RWPE2 (cell line): ENCODE data around the gene DDI2.
A peak's percentile ranks its signal among the peaks of the same experiment; 100 is the strongest.

Experiments used
- ATAC-seq: fragments of 200-7000 bp; cut with Tn5 transposase; 3 replicates; pipeline ENCODE4 v1.9.1; 2021; ENCODE audit warnings: low read depth
- DNase-seq: peaks from one replicate; pipeline ENCODE4 v3.0.0-alpha.2; 2020; ENCODE audit warnings: low spot score
- H3K27ac ChIP-seq: fragments of 450-650 bp; 2 replicates; pipeline ENCODE4 v1.5.1; 2017; ENCODE audit warnings: mild to moderate bottlenecking; ENCODE audit not compliant: poor library complexity, severe bottlenecking
- H3K27me3 ChIP-seq: fragments of 250-450 bp; sonication (Bioruptor Pico); 2 replicates; pipeline ENCODE4 v1.5.1; 2021; ENCODE audit warnings: mild to moderate bottlenecking, moderate library complexity; ENCODE audit not compliant: insufficient read depth, poor library complexity, severe bottlenecking
- H3K36me3 ChIP-seq: fragments of 250-450 bp; sonication (Bioruptor Pico); 2 replicates; pipeline ENCODE4 v1.5.1; 2020; ENCODE audit warnings: low read depth, mild to moderate bottlenecking, moderate library complexity
- H3K4me1 ChIP-seq: fragments of 250-450 bp; sonication (Bioruptor Pico); 2 replicates; pipeline ENCODE4 v1.5.1; 2021; ENCODE audit warnings: mild to moderate bottlenecking, moderate library complexity; ENCODE audit not compliant: insufficient read depth, poor library complexity, severe bottlenecking
- H3K4me3 ChIP-seq: fragments of 250-450 bp; sonication (Bioruptor Pico); 2 replicates; pipeline ENCODE4 v1.5.1; 2021; ENCODE audit warnings: mild to moderate bottlenecking, moderate library complexity; ENCODE audit not compliant: severe bottlenecking
- H3K9me3 ChIP-seq: fragments of 250-450 bp; sonication (Bioruptor Pico); 2 replicates; pipeline ENCODE4 v1.5.1; 2021; ENCODE audit warnings: mild to moderate bottlenecking, moderate library complexity; ENCODE audit not compliant: severe bottlenecking
- CTCF ChIP-seq: fragments of 450-650 bp; IDR thresholded peaks from one replicate; pipeline ENCODE4 v1.5.1; 2017; ENCODE audit warnings: mild to moderate bottlenecking, moderate library complexity; ENCODE audit not compliant: poor library complexity, severe bottlenecking

The DDI2 gene

GRCh38 chr1:15605398-15606383 is 11.6 kb upstream of the DDI2 start:
- Histone ChIP-seq H3K36me3 (no peaks in the 10 kb centered on the region), H3K9me3 (no peaks in the 10 kb centered on the region), H3K4me1 (peaks cover 11% of the 10 kb centered on the region), H3K4me3 (no peak overlapping the region), H3K27ac (no peak overlapping the region), H3K27me3 (no peaks in the 10 kb centered on the region)
- TF ChIP-seq CTCF, result no peak
- DNase-seq, result no peak
- no peak for ATAC-seq

GRCh38 chr1:15609631-15610030 is 7.6 kb upstream of the DDI2 start:
- TF ChIP-seq CTCF, result no peak
- Histone ChIP-seq H3K4me3 (no peak overlapping the region), H3K36me3 (no peaks in the 10 kb centered on the region), H3K27ac (no peak overlapping the region), H3K27me3 (no peaks in the 10 kb centered on the region), H3K4me1 (no peaks in the 10 kb centered on the region), H3K9me3 (no peaks in the 10 kb centered on the region)
- ATAC-seq, result no peak
- DNase-seq, result no peak

DNA sequence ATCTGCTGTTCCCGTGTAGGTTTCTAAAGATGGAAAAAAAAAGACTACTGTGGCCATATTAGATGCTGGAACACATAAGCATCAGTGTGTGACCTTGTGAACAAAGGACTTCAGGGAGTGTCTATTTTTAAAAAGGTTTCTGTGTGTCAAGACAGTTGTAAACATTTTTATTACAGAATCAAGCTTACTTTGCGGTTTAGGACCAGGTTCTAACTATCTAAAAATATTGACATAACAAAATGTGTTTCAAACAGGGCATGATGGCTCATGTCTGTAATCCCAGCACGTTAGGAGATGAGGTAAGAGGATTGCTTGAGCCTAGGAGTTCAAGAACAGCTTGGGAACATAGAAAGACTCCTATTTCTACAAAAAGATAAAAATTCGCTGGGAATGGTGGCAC is 7.1 kb upstream of the DDI2 start:
- Histone ChIP-seq H3K4me1 (no peaks in the 10 kb centered on the region), H3K36me3 (no peaks in the 10 kb centered on the region), H3K27me3 (no peaks in the 10 kb centered on the region), H3K4me3 (no peak overlapping the region), H3K27ac (no peak overlapping the region), H3K9me3 (no peaks in the 10 kb centered on the region)
- no peak for TF ChIP-seq CTCF
- no peak for ATAC-seq
- DNase-seq, result no peak

GRCh38 chr1:15616373-15617172 is 685 bp upstream of the DDI2 start:
- DNase-seq (no peak), ATAC-seq (peak; percentile 19)
- H3K4me3 ChIP-seq, result peak overlapping the region; percentile 96
- peaks cover 24% of the 10 kb centered on the region for H3K4me1 ChIP-seq
- no peak for TF ChIP-seq CTCF
- peaks cover 9% of the 10 kb centered on the region; the same call in 1 of the 2 replicates for H3K36me3 ChIP-seq
- peak overlapping the region; percentile 91 for H3K27ac ChIP-seq
- H3K27me3 ChIP-seq, result no peaks in the 10 kb centered on the region
- no peaks in the 10 kb centered on the region for H3K9me3 ChIP-seq
